Large intestine (tissue), 12 donors: ENCODE results near the gene IZUMO1R. TPM values are rescaled to one million over a fixed set of nuclear protein-coding genes. Genes with fewer than 3 reads are reported as not detected.
A peak's percentile ranks its signal among the peaks of the same experiment; 100 is the strongest.
"Not testable (repeated sequence)": the region's sequence is repeated elsewhere in the genome, so short reads cannot be mapped to it uniquely, and the experiment has no call there.

Source experiments
- DNase-seq, 2 donors: peaks; one replicate each; pipeline versions ENCODE4 v3.0.0 to v3.0.0-alpha.2; 2013
- H3K27ac ChIP-seq: one replicate; pipeline ENCODE4 v1.5.1; 2013; ENCODE audit warnings: low read length
- H3K27me3 ChIP-seq: 2 replicates; pipeline ENCODE4 v1.6.1; 2013; ENCODE audit warnings: low read length; ENCODE audit not compliant: control insufficient read depth, insufficient read depth
- H3K36me3 ChIP-seq: 2 replicates; pipeline ENCODE4 v1.6.1; 2013; ENCODE audit warnings: low read length; ENCODE audit not compliant: control insufficient read depth, insufficient read depth
- H3K4me1 ChIP-seq: one replicate; pipeline ENCODE4 v1.6.1; 2013; ENCODE audit warnings: low read length; ENCODE audit not compliant: control insufficient read depth, insufficient read depth
- H3K4me3 ChIP-seq: one replicate; pipeline ENCODE4 v1.5.1; 2013; ENCODE audit warnings: low read length
- H3K9me3 ChIP-seq: one replicate; pipeline ENCODE4 v1.6.1; 2013; ENCODE audit warnings: mild to moderate bottlenecking, low read depth, low read length, moderate library complexity; ENCODE audit not compliant: control insufficient read depth
- WGBS: methylation state at CpG from one replicate; pipeline ENCODE4 v1.1.5; 2013; ENCODE audit warnings: low lambda C conversion rate; ENCODE audit not compliant: insufficient coverage; 5-methylcytosine and 5-hydroxymethylcytosine counted together
- long read RNA-seq, 11 donors: transcript quantifications; one replicate each; lab custom pipeline, GENCODE V29; 2026
- polyA plus RNA-seq: library from polyadenylated mRNA; unstranded; fragments of 120-200 nt; gene quantifications from one replicate; pipeline ENCODE4 v1.2.1, GENCODE V29; 2013

Gene IZUMO1R
- polyA plus RNA-seq = 0.06 TPM
- long read RNA-seq, donor 1 = 0 reads
- long read RNA-seq, donor 2 = 0 reads
- long read RNA-seq, donor 3 = 0 reads
- long read RNA-seq, donor 4 = 0 reads
- long read RNA-seq, donor 5 = 0 reads
- long read RNA-seq, donor 6 = 0 reads
- long read RNA-seq, donor 7 = 0 reads
- long read RNA-seq, donor 8 = 0 reads
- long read RNA-seq, donor 9 = 0 reads
- long read RNA-seq, donor 10 = 0 reads
- long read RNA-seq, donor 11 = 0 reads

- DNase-seq = peak in 1 of 2 donors; percentile 24
- Histone ChIP-seq H3K27ac (no peak within 1 kb of the TSS), H3K4me3 (no peak within 1 kb of the TSS), H3K27me3 (peaks cover 2% of the 10 kb centered on the region), H3K4me1 (no peaks in the 10 kb centered on the region), H3K36me3 (no peaks in the 10 kb centered on the region), H3K9me3 (no peaks in the 10 kb centered on the region)
- 66% methylated on average over 2 of the region's 13 CpGs for WGBS
Measured at GRCh38 chr11:94303966-94304958, at the start of gene IZUMO1R. Gene IZUMO1R (plus strand): TSS chr11:94304580. CDS start chr11:94305637, 1,057 bp downstream.

- Histone ChIP-seq H3K4me1 (no peaks in the 10 kb centered on the region), H3K27ac (no peak overlapping the region), H3K9me3 (no peaks in the 10 kb centered on the region), H3K36me3 (no peaks in the 10 kb centered on the region), H3K27me3 (no peaks in the 10 kb centered on the region), H3K4me3 (no peak overlapping the region)
- DNase-seq = no peak
- no CpG with 5 or more reads among the region's 4 CpGs for whole genome bisulfite sequencing
Measured at GRCh38 chr11:94271885-94272372, 32.5 kb upstream of the IZUMO1R start.

- no peak for DNase-seq
- Histone ChIP-seq H3K27ac (no peak overlapping the region), H3K36me3 (no peaks in the 10 kb centered on the region), H3K4me3 (no peak overlapping the region), H3K27me3 (no peaks in the 10 kb centered on the region), H3K4me1 (no peaks in the 10 kb centered on the region), H3K9me3 (no peaks in the 10 kb centered on the region)
- 20% methylated on average over 1 of the region's 6 CpGs for WGBS
Measured at GRCh38 chr11:94272738-94273313, 31.6 kb upstream of the IZUMO1R start.

GRCh38 chr11:94275961-94276360 is 28.4 kb upstream of the IZUMO1R start:
- Histone ChIP-seq H3K9me3 (no peaks in the 10 kb centered on the region), H3K4me3 (no peak overlapping the region), H3K27me3 (no peaks in the 10 kb centered on the region), H3K27ac (no peak overlapping the region), H3K36me3 (no peaks in the 10 kb centered on the region), H3K4me1 (no peaks in the 10 kb centered on the region)
- no CpG with 5 or more reads among the region's 3 CpGs for WGBS
- DNase-seq = no peak

GRCh38 chr11:94276943-94277342 is 27.4 kb upstream of the IZUMO1R start:
- WGBS = 77% methylated on average over 3 of the region's 5 CpGs
- H3K9me3 ChIP-seq = no peaks in the 10 kb centered on the region
- H3K4me3 ChIP-seq = no peak overlapping the region
- H3K27me3 ChIP-seq = no peaks in the 10 kb centered on the region
- no peaks in the 10 kb centered on the region for H3K36me3 ChIP-seq
- DNase-seq = no peak
- H3K4me1 ChIP-seq = no peaks in the 10 kb centered on the region
- no peak overlapping the region for H3K27ac ChIP-seq

- not testable (repeated sequence) for H3K27ac ChIP-seq, H3K36me3 ChIP-seq, H3K9me3 ChIP-seq, H3K27me3 ChIP-seq, H3K4me1 ChIP-seq, DNase-seq, H3K4me3 ChIP-seq
- 57% methylated on average over 1 of the region's 4 CpGs for WGBS
Measured at GRCh38 chr11:94278207-94278606, 26.2 kb upstream of the IZUMO1R start.

- 100% methylated on average over 2 of the region's 3 CpGs for WGBS
- no peak overlapping the region for H3K27ac ChIP-seq
- no peaks in the 10 kb centered on the region for H3K36me3 ChIP-seq
- H3K9me3 ChIP-seq = no peaks in the 10 kb centered on the region
- DNase-seq = no peak
- no peaks in the 10 kb centered on the region for H3K4me1 ChIP-seq
- H3K4me3 ChIP-seq = no peak overlapping the region
- no peaks in the 10 kb centered on the region for H3K27me3 ChIP-seq
Measured at GRCh38 chr11:94279996-94280395, 24.4 kb upstream of the IZUMO1R start.

- DNase-seq = no peak
- Histone ChIP-seq H3K27me3 (no peaks in the 10 kb centered on the region), H3K4me3 (no peak overlapping the region), H3K36me3 (no peaks in the 10 kb centered on the region), H3K4me1 (no peaks in the 10 kb centered on the region), H3K27ac (no peak overlapping the region), H3K9me3 (no peaks in the 10 kb centered on the region)
- 80% methylated on average over 1 of the region's 2 CpGs for WGBS
Measured at GRCh38 chr11:94281324-94281723, 23.1 kb upstream of the IZUMO1R start.

- Histone ChIP-seq H3K4me3 (no peak overlapping the region), H3K36me3 (no peaks in the 10 kb centered on the region), H3K4me1 (no peaks in the 10 kb centered on the region), H3K27ac (no peak overlapping the region), H3K9me3 (no peaks in the 10 kb centered on the region), H3K27me3 (no peaks in the 10 kb centered on the region)
- no peak for DNase-seq
Measured at GRCh38 chr11:94283678-94284077, 20.7 kb upstream of the IZUMO1R start.

- Histone ChIP-seq H3K27me3 (no peaks in the 10 kb centered on the region), H3K9me3 (no peaks in the 10 kb centered on the region), H3K4me3 (no peak overlapping the region), H3K27ac (no peak overlapping the region), H3K4me1 (no peaks in the 10 kb centered on the region), H3K36me3 (no peaks in the 10 kb centered on the region)
- no CpG with 5 or more reads among the region's 1 CpG for WGBS
- no peak for DNase-seq
Measured at GRCh38 chr11:94295534-94295933, 8.8 kb upstream of the IZUMO1R start.
